Retina (tissue), 1 donor: ENCODE measurements around the gene ZNF488.
"Not testable (repeated sequence)": the region's sequence is repeated elsewhere in the genome, so short reads cannot be mapped to it uniquely, and the experiment has no call there.

Experiments used
- DNase-seq: peaks from one replicate; pipeline ENCODE4 v3.0.0-alpha.2; 2016

The ZNF488 gene

GRCh38 chr10:47384148-47384921 is at the start of gene ZNF488:
Gene ZNF488 (minus strand): TSS chr10:47384293. CDS start chr10:47368829, 15,464 bp downstream.
- DNase-seq = peak; percentile 96

- DNase-seq = no peak
Measured at GRCh38 chr10:47425813-47426419, 41.8 kb upstream of the ZNF488 start.

- DNase-seq = no peak
Measured at GRCh38 chr10:47424231-47424630, 40.1 kb upstream of the ZNF488 start.

GRCh38 chr10:47423476-47423875 is 39.4 kb upstream of the ZNF488 start:
- no peak for DNase-seq

- DNase-seq = no peak
Measured at GRCh38 chr10:47421057-47421952, 37.2 kb upstream of the ZNF488 start.

GRCh38 chr10:47420305-47421056 is 36.4 kb upstream of the ZNF488 start:
- no peak for DNase-seq

GRCh38 chr10:47419421-47419820 is 35.3 kb upstream of the ZNF488 start:
- no peak for DNase-seq

- DNase-seq = no peak
Measured at GRCh38 chr10:47418966-47419365, 34.9 kb upstream of the ZNF488 start.

- no peak for DNase-seq
Measured at GRCh38 chr10:47418321-47418720, 34.2 kb upstream of the ZNF488 start.

- DNase-seq = not testable (repeated sequence)
Measured at GRCh38 chr10:47416305-47417218, 32.5 kb upstream of the ZNF488 start.

- DNase-seq = no peak
Measured at GRCh38 chr10:47415520-47416304, 31.6 kb upstream of the ZNF488 start.

- DNase-seq = no peak
Measured at GRCh38 chr10:47414752-47415519, 30.8 kb upstream of the ZNF488 start.

GRCh38 chr10:47414227-47414592 is 30.1 kb upstream of the ZNF488 start:
- DNase-seq = no peak

GRCh38 chr10:47413531-47414226 is 29.6 kb upstream of the ZNF488 start:
- no peak for DNase-seq

GRCh38 chr10:47412869-47413268 is 28.8 kb upstream of the ZNF488 start:
- DNase-seq = no peak

GRCh38 chr10:47412177-47412730 is 28.2 kb upstream of the ZNF488 start:
- DNase-seq = no peak

GRCh38 chr10:47410862-47411261 is 26.8 kb upstream of the ZNF488 start:
- DNase-seq = no peak

- DNase-seq = no peak
Measured at GRCh38 chr10:47410271-47410670, 26.2 kb upstream of the ZNF488 start.

- DNase-seq = no peak
Measured at GRCh38 chr10:47409866-47410256, 25.8 kb upstream of the ZNF488 start.
